ENCODE results near the gene STX7. TPM values are rescaled to one million over a fixed set of nuclear protein-coding genes. Genes with fewer than 3 reads are reported as not detected.
"Not testable (repeated sequence)": the region's sequence is repeated elsewhere in the genome, so short reads cannot be mapped to it uniquely, and the experiment has no call there.

Gene STX7, protein sequence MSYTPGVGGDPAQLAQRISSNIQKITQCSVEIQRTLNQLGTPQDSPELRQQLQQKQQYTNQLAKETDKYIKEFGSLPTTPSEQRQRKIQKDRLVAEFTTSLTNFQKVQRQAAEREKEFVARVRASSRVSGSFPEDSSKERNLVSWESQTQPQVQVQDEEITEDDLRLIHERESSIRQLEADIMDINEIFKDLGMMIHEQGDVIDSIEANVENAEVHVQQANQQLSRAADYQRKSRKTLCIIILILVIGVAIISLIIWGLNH
- total RNA-seq (10 to 100 TPM; 51.5 to 80.7 TPM), polyA plus RNA-seq (10 to 100 TPM; 24.1 to 36.1 TPM)
- long read RNA-seq, donor 1, full-length matches to known transcripts: 88 of 106 reads
- long read RNA-seq, donor 1, partial matches to known transcripts: 3 of 106 reads
- long read RNA-seq, donor 1, other reads (novel, unspliced or antisense): 15 of 106 reads
- long read RNA-seq, donor 2, full-length matches to known transcripts: 21 of 33 reads
- long read RNA-seq, donor 2, partial matches to known transcripts: 2 of 33 reads
- long read RNA-seq, donor 2, other reads (novel, unspliced or antisense): 10 of 33 reads

DNA sequence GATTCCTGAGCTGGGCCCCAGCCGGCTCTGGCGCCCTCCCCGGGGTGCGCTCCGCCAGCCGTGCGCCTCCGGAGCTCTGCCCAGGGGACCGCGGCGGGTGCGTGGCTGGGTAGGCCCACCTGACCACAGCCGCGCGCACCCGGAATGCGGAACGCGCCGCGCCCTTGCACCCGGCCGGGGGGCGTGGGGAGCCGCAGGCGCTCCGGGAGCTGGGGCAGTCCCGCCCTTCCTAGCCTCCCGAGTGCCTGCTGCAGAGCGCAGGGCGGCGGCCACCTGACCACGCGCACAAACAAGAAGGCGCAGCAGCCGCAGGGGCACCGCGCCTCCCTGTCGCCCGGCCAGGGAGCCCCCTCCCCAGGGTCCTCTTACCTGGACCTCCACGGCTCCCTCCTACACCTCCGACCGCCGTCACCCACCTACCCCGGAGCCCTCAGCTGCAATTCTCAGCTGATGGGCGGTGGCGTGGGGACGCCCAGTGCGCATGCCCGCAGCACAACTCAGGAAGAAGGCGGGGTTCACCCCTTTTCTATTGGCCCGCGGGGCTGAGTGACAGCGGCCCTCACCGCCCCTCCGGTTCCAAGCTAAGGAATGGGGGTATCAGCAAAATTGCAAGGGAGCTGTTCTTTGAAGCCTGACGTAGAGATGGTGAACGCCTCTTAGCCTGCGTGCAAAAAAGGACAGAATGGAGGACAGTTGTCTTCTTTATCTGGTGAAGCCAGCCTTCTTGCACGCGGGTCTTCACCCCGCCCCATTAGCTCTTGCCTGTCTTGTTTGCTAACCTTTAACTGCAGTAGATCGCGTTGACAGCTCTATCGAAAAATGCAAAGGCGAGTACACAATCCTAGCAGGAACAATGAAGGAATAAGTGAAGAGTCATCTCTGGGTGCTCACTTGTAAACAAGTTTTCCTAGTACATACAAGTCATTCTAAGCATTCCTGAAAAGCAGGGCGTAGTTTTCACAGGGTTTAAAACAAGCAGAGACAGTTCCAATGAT lies at the start of gene STX7:
Gene STX7 (minus strand): TSS at position 479 of the 995 bp plus-strand sequence. CDS start 9,586 bp downstream, outside the sequence.
- peaks cover 0 to 19% of the 10 kb centered on the region in 2 donors for H3K4me1 ChIP-seq (ENCODE audit: control insufficient read depth in 1 of 2, insufficient read depth in 2 of 2, low read length in 2 of 2)
- 1% methylated on average over 58 to 67 of the region's 67 CpGs for WGBS, 2 donors

DNA sequence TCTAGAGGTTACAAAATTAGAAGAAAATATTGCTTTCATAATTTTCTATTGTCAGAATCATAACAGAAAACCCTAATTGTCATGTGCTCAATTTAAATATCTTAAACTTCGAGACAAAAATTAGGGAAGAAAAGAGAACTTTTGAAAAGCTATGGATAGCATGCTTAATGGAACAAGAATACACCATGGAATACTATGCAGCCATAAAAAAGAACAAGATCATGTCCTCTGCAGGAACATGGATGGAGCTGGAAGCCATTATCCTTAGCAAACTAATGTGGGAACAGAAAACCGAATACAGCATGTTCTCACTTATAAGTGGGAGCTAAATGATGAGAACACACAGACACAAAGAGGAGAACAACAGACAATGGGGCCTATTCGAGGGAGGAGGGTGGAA lies 47.2 kb upstream of the STX7 start:
- WGBS, 2 donors: 80 to 86% methylated on average over 3 of the region's 3 CpGs
- DNase-seq; H3K4me1 ChIP-seq (ENCODE audit: control insufficient read depth in 1 of 2, insufficient read depth in 2 of 2, low read length in 2 of 2); H3K36me3 ChIP-seq (ENCODE audit: control insufficient read depth in 1 of 2, insufficient read depth in 2 of 2, low read length in 1 of 2); H3K4me3 ChIP-seq (ENCODE audit: low read length in 2 of 2); H3K27me3 ChIP-seq (ENCODE audit: control insufficient read depth in 1 of 2, insufficient read depth in 2 of 2, low read length in 1 of 2); H3K27ac ChIP-seq (ENCODE audit: low read depth in 1 of 2, low read length in 2 of 2); intact Hi-C loops (cut with DNase I); ATAC-seq (ENCODE audit: low FRiP score); H3K9me3 ChIP-seq (ENCODE audit: control insufficient read depth, low read length): not testable (repeated sequence)

More for the DNA sequence above, at the start of gene STX7:
- intact Hi-C loops (cut with DNase I): loop anchor here in 1 of 2 donors (10.0 kb wide), 1 partner anchor 302 kb away; the partner anchor contains the start of gene RPS12
- H3K27me3 ChIP-seq (ENCODE audit: control insufficient read depth in 1 of 2, insufficient read depth in 2 of 2, low read length in 1 of 2): no peaks in the 10 kb centered on the region
- no peaks in the 10 kb centered on the region for H3K9me3 ChIP-seq (ENCODE audit: control insufficient read depth, low read length)
- peak within 1 kb of the TSS; percentile 88 to 99 for H3K4me3 ChIP-seq (ENCODE audit: low read length in 2 of 2)
- peak; percentile 97 for ATAC-seq (ENCODE audit: low FRiP score)
- H3K36me3 ChIP-seq (ENCODE audit: control insufficient read depth in 1 of 2, insufficient read depth in 2 of 2, low read length in 1 of 2): no peaks in the 10 kb centered on the region
- peak; percentile 95 to 96 for DNase-seq
- H3K27ac ChIP-seq (ENCODE audit: low read depth in 1 of 2, low read length in 2 of 2): peak within 1 kb of the TSS; percentile 76 to 93

DNA sequence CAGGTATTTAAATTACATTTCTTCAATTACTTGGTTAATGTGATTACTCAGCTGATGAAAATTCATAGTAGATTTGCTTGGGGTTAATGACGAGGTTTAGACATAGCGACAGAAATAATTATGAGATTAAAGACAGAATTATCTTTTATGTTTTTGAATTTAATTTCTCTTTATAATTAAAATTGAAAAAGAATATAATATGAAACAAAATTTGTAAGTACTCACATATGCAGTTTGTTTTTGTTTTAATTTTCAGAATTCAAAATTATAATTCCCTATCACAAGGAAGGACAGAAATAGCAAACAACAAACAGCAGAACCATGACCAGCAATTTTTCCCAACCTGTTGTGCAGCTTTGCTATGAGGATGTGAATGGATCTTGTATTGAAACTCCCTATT lies 39.5 kb upstream of the STX7 start, which contains the start of gene TAAR8:
Gene TAAR8 (plus strand): TSS at position 301 of the 400 bp plus-strand sequence. CDS start 21 bp downstream, at position 322.
- no peak for DNase-seq

DNA sequence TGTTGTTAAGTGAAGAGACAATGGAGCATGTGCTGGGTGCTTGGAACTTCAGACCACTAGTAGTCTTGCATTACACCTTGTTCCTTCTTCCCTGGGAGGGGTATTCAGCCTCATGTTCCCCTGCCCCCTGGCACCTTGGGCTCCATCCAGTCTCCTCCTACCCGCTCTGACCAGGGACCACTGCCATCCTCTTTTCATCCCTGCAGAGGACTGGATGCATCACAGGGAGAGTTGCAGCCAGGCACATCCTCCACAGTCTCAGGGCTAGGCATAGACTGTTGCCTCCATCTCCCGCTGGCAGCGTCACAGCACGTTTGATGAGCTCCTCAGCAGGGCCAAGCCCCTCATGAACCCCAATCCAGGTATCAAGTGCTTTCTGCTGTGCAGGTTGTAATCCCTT lies 38.3 kb upstream of the STX7 start:
- 76 to 84% methylated on average over 4 of the region's 4 CpGs for WGBS, 2 donors
- intact Hi-C loops (cut with DNase I): no loop called here
- no peak for DNase-seq
- no peaks in the 10 kb centered on the region for H3K36me3 ChIP-seq (ENCODE audit: control insufficient read depth in 1 of 2, insufficient read depth in 2 of 2, low read length in 1 of 2)
- no peak for ATAC-seq (ENCODE audit: low FRiP score)
- no peak overlapping the region for H3K4me3 ChIP-seq (ENCODE audit: low read length in 2 of 2)
- no peaks in the 10 kb centered on the region for H3K9me3 ChIP-seq (ENCODE audit: control insufficient read depth, low read length)
- H3K4me1 ChIP-seq (ENCODE audit: control insufficient read depth in 1 of 2, insufficient read depth in 2 of 2, low read length in 2 of 2): no peaks in the 10 kb centered on the region
- no peak overlapping the region for H3K27ac ChIP-seq (ENCODE audit: low read depth in 1 of 2, low read length in 2 of 2)
- no peaks in the 10 kb centered on the region for H3K27me3 ChIP-seq (ENCODE audit: control insufficient read depth in 1 of 2, insufficient read depth in 2 of 2, low read length in 1 of 2)

More for the DNA sequence above, 39.5 kb upstream of the STX7 start, which contains the start of gene TAAR8:
- H3K9me3 ChIP-seq (ENCODE audit: control insufficient read depth, low read length): no peaks in the 10 kb centered on the region
- WGBS, 2 donors: 93 to 96% methylated on average over 2 of the region's 2 CpGs
- H3K4me3 ChIP-seq (ENCODE audit: low read length in 2 of 2): no peak within 1 kb of the TSS
- H3K4me1 ChIP-seq (ENCODE audit: control insufficient read depth in 1 of 2, insufficient read depth in 2 of 2, low read length in 2 of 2): no peaks in the 10 kb centered on the region
- intact Hi-C loops (cut with DNase I): no loop called here
- ATAC-seq (ENCODE audit: low FRiP score): no peak
- H3K27me3 ChIP-seq (ENCODE audit: control insufficient read depth in 1 of 2, insufficient read depth in 2 of 2, low read length in 1 of 2): no peaks in the 10 kb centered on the region
- H3K36me3 ChIP-seq (ENCODE audit: control insufficient read depth in 1 of 2, insufficient read depth in 2 of 2, low read length in 1 of 2): no peaks in the 10 kb centered on the region
- H3K27ac ChIP-seq (ENCODE audit: low read depth in 1 of 2, low read length in 2 of 2): no peak within 1 kb of the TSS

DNA sequence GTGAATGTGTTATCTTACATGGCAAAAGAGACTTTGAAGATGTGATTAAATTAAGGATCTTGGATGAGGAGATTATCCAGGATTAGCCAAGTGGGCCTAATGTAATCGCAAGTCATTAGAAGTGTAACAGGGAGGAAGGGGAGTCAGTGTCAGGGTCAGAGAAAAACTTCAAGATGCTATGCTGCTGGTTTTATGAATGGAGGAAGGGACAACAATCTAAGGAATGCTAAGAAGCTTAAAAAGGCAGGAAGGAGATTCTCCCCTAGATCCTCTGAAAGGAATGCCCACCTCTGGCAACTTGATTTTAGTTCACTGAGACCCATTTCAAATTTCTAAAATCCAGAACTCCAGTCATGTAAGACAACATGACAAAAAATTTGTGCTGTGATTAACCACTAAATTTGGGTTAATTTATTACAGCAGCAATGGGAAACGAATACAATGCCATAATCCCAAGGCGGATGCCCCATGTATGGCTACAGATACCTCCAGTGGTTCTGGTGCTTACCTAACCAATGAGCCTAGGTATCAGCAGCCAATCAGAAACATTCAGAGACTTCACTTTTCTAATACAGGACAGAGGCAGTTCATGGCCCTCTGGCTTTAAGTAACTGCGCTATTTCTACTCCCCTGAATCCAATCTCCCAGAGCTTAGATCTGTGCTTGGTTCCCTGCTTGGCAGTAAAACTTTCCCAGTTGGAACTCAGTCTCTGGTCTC lies 36.0 kb upstream of the STX7 start:
- intact Hi-C loops (cut with DNase I): no loop called here
- no peaks in the 10 kb centered on the region for H3K36me3 ChIP-seq (ENCODE audit: control insufficient read depth in 1 of 2, insufficient read depth in 2 of 2, low read length in 1 of 2)
- H3K4me1 ChIP-seq (ENCODE audit: control insufficient read depth in 1 of 2, insufficient read depth in 2 of 2, low read length in 2 of 2): no peaks in the 10 kb centered on the region
- DNase-seq: no peak
- H3K4me3 ChIP-seq (ENCODE audit: low read length in 2 of 2): no peak overlapping the region
- WGBS, 2 donors: 88% methylated on average over 4 of the region's 4 CpGs
- no peak for ATAC-seq (ENCODE audit: low FRiP score)
- no peaks in the 10 kb centered on the region for H3K27me3 ChIP-seq (ENCODE audit: control insufficient read depth in 1 of 2, insufficient read depth in 2 of 2, low read length in 1 of 2)
- peaks cover 1% of the 10 kb centered on the region for H3K9me3 ChIP-seq (ENCODE audit: control insufficient read depth, low read length)
- no peak overlapping the region for H3K27ac ChIP-seq (ENCODE audit: low read depth in 1 of 2, low read length in 2 of 2)

DNA sequence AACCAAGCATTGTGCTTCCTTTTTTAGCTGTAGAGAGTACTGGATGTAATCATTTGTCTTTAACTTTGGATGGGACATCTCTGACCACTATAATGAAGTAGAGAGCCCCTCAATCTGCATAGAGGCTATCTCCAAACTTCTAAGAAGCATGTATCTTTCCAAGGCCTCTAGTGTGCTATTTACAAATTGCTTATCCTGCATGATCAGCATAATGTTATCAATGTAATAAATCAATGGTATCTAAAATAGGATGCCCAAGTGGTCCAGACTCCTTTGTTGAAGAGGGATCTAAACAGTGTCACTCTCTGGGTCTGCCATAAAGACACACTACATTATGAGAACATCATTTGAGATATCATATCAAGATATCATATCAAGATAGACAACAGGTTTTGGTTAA lies 31.9 kb upstream of the STX7 start:
- Histone ChIP-seq H3K4me1 (ENCODE audit: control insufficient read depth in 1 of 2, insufficient read depth in 2 of 2, low read length in 2 of 2) (no peaks in the 10 kb centered on the region), H3K36me3 (ENCODE audit: control insufficient read depth in 1 of 2, insufficient read depth in 2 of 2, low read length in 1 of 2) (no peaks in the 10 kb centered on the region), H3K27ac (ENCODE audit: low read depth in 1 of 2, low read length in 2 of 2) (no peak overlapping the region), H3K4me3 (ENCODE audit: low read length in 2 of 2) (no peak overlapping the region), H3K27me3 (ENCODE audit: control insufficient read depth in 1 of 2, insufficient read depth in 2 of 2, low read length in 1 of 2) (no peaks in the 10 kb centered on the region), H3K9me3 (ENCODE audit: control insufficient read depth, low read length) (peaks cover 1% of the 10 kb centered on the region)
- DNase-seq (no peak), ATAC-seq (ENCODE audit: low FRiP score) (no peak)
- intact Hi-C loops (cut with DNase I): no loop called here

DNA sequence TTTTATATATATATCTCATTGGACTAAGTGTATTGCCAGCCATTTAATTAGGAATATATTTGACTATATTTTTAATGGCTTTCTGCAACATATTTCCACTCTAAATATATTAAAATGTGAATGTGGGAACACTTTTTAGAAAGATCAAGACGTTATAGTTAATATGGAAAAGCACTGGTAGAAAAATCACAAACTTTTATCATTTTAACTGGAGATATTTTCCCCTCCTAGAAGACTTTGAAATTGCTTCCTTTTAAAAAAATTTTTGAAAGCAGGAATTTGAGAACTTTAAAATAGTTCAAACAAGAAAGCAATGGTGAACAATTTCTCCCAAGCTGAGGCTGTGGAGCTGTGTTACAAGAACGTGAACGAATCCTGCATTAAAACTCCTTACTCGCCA lies 25.1 kb upstream of the STX7 start, which contains the start of gene TAAR9:
Gene TAAR9 (plus strand): TSS at position 301 of the 400 bp plus-strand sequence. CDS start 13 bp downstream, at position 314.
- WGBS, 2 donors: 86 to 90% methylated on average over 4 of the region's 4 CpGs

More for the DNA sequence above, 25.1 kb upstream of the STX7 start, which contains the start of gene TAAR9:
- H3K36me3 ChIP-seq (ENCODE audit: control insufficient read depth in 1 of 2, insufficient read depth in 2 of 2, low read length in 1 of 2): no peaks in the 10 kb centered on the region
- no peaks in the 10 kb centered on the region for H3K27me3 ChIP-seq (ENCODE audit: control insufficient read depth in 1 of 2, insufficient read depth in 2 of 2, low read length in 1 of 2)
- ATAC-seq (ENCODE audit: low FRiP score) (no peak), DNase-seq (no peak)
- H3K27ac ChIP-seq (ENCODE audit: low read depth in 1 of 2, low read length in 2 of 2): no peak within 1 kb of the TSS
- H3K4me3 ChIP-seq (ENCODE audit: low read length in 2 of 2): no peak within 1 kb of the TSS
- intact Hi-C loops (cut with DNase I): loop anchor here in 1 of 2 donors (10.0 kb wide), 1 partner anchor 257 kb away; the partner anchor contains the start of gene SLC18B1
- H3K9me3 ChIP-seq (ENCODE audit: control insufficient read depth, low read length): no peaks in the 10 kb centered on the region
- peaks cover 0 to 4% of the 10 kb centered on the region in 2 donors for H3K4me1 ChIP-seq (ENCODE audit: control insufficient read depth in 1 of 2, insufficient read depth in 2 of 2, low read length in 2 of 2)

Data from aorta (tissue), 5 donors.